ENCODE results near the gene PNLIPRP2.

- TF ChIP-seq CTCF (conservative IDR thresholded peaks at IDR 0.05 in 1 of 2, IDR thresholded peaks at IDR 0.05 in 1 of 2; ENCODE audit: extremely low read depth in 1 of 2, insufficient read depth in 1 of 2, low read depth in 1 of 2, low read length in 2 of 2): no peak
- no peak for TF ChIP-seq EZH2 (IDR thresholded peaks at IDR 0.05; ENCODE audit: borderline replicate concordance, low read length)
These were observed 62.4 kb downstream of the PNLIPRP2 start for GRCh38 chr10:116683166-116683565.

Measured in mammary epithelial cell (primary cell).